Pulmonary artery endothelial cell (primary cell): Measurements from ENCODE around the gene POT1. TPM values are rescaled to one million over a fixed set of nuclear protein-coding genes. Genes with fewer than 3 reads are reported as not detected.
"Not testable (repeated sequence)": the region's sequence is repeated elsewhere in the genome, so short reads cannot be mapped to it uniquely, and the experiment has no call there.

ENCODE experiments used
- DNase-seq: peaks from one replicate; pipeline ENCODE4 v3.0.0-alpha.2; 2011; ENCODE audit warnings: low read depth, low spot score
- total RNA-seq: library from RNA; depleted of rRNA; stranded (reverse); fragments of >200 nt; gene quantifications from 2 replicates; pipeline ENCODE4 v1.2.3, GENCODE V29; 2014

The POT1 gene, protein sequence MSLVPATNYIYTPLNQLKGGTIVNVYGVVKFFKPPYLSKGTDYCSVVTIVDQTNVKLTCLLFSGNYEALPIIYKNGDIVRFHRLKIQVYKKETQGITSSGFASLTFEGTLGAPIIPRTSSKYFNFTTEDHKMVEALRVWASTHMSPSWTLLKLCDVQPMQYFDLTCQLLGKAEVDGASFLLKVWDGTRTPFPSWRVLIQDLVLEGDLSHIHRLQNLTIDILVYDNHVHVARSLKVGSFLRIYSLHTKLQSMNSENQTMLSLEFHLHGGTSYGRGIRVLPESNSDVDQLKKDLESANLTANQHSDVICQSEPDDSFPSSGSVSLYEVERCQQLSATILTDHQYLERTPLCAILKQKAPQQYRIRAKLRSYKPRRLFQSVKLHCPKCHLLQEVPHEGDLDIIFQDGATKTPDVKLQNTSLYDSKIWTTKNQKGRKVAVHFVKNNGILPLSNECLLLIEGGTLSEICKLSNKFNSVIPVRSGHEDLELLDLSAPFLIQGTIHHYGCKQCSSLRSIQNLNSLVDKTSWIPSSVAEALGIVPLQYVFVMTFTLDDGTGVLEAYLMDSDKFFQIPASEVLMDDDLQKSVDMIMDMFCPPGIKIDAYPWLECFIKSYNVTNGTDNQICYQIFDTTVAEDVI
- total RNA-seq, result 37.2 and 42.7 TPM in 2 replicates

DNA sequence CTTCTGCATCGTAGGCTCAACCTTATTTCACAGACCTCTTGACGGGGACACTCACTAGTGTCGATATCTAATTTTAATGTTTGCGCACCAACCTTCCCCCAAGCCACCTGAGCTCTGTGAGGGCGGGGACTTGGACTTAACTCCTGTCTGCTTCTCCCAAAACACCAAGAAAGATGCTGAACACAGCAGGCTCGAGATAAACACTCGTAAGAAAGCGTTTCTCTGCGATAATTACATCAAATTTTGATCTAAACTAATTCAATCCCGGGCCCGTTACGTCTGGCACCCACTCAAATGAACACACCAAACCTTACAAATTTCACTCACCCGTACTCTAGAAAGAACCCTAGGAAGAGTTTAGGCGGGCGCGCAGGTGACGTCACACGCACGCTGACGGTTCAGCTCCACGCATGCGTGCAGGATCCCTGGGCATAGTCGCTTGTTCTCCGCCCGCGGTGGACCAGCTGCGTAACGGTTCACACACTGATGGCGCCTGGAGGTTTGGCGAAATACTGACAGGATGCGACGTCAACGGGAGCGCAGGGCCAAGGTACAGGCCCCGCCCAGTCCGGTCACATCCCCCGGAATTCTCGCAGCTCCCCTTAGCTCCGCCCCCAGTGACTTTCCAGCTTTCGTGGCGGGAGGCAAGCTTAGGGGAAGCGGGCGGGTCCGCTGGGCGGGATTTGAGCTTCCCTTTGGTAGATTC, at the start of gene POT1:
Gene POT1 (minus strand): TSS at position 359 of the 706 bp plus-strand sequence. CDS start 32,652 bp downstream, outside the sequence.
- DNase-seq, result peak; percentile 98

DNA sequence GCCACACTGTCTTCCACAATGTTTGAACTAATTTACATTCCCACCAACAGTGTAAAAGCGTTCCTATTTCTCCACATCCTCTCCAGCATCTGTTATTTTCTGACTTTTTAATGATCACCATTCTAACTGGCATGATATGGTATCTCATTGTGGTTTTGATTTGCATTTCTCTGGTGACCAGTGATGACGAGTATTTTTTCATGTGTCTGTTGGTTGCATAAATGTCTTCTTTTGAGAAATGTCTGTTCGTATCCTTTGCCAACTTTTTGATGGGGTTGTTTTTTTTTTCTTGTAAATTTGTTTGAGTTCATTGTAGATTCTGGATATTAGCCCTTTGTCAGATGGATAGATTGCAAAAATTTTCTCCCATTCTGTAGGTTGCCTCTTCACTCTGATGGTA, 45.5 kb upstream of the POT1 start:
- not testable (repeated sequence) for DNase-seq

DNA sequence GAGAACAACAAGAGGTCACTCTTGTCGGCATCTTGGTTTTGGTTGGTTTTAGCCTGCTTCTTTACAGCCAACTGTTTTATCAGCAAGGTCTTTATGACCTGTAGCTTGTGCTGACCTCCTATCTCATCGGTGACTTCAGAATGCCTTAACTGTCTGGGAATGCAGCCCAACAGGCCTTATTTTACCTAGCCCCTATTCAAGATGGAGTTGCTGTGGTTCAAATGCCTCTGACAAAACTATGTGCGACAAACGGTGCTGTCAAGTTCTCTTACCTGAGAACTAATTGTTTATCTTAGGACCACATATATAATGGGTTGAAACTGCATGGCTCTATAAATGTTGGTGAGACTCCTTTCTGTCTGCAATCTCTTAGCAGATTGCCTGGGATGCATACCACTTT, 35.9 kb upstream of the POT1 start:
- no peak for DNase-seq

DNA sequence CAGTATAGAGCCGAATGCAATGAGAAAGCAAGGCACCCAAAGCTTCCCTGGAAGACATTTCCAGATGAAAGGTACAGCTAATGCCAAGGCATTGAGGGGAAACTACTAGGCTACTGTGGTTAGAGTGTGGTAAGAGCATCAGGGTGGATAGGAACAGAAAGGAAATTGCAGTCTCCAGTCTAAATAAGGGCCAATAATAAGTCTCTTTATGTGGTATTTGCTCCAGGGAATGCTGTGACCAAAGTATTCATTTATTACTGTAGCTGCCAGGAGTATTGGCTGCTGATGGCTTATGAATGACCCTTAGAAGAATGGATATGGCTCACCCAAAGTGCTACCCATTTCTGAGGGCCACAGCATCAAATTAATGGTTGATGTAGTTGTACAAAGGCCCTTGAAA, 30.1 kb upstream of the POT1 start:
- no peak for DNase-seq

DNA sequence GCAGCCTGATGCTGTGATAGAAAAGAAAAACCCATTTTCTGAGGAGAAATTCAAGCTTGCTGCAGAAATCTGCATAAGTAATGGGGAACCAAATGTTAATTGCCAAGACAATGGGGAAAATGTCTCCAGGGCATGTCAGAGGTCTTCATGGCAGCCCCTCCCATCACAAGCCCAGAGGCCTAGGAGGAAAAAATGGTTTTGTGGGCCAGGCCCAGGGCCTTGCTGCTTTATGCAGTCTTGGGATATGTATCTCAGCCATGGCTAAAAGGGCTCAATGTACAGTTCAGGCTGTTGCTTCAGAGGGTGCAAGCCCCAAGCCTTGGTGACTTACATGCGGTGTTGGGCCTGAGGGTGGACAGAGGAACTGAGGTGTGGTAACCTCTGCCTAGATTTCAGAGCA, 28.3 kb upstream of the POT1 start:
- DNase-seq, result not testable (repeated sequence)

DNA sequence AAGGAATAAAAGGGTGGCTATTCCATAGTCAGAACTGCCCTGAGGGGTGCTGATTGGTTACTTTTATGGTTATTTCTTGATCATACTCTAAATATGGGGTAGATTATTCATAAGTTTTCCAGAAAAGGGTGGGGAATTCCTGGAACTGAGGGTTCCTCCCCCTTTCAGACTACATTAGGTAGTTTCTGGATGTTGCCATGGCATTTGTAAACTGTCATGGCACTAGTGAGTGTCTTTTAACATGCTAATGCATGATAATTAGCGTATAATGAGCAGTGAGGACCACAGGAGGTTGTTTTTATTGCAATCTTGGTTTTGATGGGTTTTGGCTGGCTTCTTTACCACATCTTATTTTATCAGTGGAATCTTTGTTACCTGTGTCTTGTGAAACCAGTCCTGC, 26.5 kb upstream of the POT1 start:
- DNase-seq, result no peak

DNA sequence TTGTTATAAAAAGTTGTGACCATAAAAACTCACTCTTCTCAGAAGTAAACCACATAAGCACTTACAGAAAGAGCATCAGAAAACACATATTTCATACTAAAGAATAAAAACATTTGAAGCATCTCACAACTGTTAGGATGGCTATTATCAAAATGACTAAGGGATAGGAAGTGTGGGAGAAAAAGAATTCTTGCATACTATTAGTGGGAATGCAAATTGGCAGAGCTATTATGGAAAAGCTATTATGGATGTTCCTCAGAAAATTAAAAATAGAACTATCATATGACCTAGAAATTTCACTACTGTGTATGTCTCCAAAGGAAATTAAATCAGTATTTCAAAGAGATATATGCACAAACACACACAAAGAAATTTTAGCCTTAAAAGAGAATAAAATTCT, 25.2 kb upstream of the POT1 start:
- DNase-seq, result no peak

DNA sequence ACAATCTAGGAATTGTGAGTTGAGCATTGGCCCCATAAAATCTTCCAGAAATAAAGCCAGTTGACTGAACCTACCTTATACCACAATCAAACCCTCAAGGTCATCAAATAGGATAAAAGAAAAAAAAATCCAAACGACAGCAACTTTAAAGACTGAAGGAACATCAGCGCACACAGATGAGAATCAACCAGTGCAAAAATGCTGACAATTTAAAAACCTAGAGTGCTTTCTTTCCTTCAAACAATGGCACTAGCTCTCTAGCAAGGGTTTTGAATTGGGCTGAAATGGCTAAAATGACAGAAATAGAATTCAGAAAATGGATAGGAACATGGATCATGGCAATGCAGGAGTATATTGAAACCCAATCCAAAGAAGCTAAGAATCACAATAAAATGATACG, 16.1 kb upstream of the POT1 start:
- DNase-seq, result no peak

DNA sequence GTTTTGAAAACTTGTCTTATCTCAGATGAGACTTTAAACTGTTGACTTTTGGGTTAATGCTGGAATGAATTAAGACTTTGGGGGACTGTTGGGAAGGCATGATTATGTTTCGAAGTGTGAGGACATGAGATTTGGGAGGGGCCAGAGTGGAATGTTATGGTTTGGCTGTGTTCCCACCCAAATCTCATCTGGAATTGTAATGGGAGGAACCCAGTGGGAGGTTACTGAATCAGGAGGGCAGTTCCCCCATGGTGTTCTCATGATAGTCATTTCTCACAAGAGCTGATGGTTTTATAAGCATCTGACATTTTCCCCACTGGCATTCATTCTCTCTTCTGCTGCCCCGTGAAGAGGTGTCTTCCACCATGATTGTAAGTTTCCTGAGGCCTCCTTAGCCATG, 13.8 kb upstream of the POT1 start:
- DNase-seq, result no peak

DNA sequence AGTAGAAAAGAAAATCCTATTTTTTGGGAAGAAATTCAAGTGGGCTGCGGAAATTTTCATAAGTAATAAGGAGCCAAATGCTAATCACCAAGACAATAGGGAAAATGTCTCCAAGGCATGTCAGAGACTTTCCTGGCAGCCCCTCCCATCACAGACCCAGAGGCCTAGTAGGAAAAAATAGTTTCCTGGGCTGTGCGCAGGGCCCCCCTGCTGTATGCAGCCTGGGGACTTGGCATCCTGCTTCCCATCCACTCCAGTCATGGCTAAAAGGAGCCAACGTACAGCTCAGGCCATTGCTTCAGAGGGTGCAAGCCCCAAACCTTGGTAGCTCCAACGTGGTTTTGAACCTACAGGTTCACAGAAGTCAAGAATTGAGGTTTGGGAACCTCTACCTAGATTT, 12.8 kb upstream of the POT1 start:
- no peak for DNase-seq

DNA sequence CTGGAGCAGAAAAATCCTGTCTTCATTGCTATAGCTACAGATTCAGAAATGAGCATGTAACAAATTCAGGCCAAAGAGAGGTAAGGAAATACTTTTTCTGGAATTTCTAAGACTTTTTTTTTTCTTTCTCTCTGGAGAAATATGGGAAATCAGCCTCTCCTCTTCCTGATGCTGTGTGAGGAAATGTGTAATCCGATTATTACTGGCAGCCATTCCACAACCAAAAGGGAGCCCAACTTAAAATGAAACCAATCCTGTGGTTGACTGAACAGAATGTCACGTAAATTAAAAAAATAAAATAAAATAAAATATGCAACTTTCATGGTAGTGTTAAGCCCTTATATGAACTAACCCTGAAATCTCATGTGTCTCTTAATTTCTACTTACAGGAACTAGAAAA, 10.7 kb upstream of the POT1 start:
- no peak for DNase-seq

DNA sequence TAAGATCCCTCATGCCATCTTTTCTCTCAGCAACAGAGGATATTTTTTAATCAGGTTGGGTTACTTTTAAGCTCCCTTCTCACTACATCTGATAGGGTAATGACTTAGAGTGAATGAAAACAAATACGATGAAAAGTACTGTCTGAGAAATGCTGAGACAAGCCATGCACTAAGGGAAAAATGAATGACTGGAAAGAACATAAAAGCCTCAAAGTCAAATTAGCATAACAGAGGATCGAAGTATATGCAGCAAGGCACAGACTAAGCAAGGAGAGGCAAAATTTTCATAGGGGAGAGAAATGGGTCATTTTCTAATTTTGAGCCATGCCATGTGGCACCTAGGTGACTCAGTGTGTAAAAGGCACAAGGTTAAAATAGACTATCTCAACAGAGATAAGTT, 8.5 kb upstream of the POT1 start:
- DNase-seq, result no peak

DNA sequence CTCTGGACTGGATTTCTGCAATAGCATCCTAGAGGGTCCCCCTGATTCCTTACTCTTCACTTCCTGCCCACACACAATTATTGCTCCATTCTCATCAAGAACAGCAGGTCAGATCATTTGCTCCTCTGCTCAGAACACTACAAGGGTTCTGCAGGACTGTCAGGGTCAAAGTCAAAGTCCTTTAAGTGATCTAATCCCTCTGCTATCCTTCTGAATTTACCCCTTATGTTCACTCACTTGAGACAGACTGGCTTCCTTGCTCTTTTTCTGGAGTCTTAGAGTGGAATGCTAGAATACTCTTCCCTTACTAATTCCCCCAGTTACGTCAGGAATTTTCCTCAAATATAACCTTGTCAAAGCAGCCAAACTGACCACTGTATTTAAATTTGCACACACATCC, 7.5 kb upstream of the POT1 start:
- no peak for DNase-seq

DNA sequence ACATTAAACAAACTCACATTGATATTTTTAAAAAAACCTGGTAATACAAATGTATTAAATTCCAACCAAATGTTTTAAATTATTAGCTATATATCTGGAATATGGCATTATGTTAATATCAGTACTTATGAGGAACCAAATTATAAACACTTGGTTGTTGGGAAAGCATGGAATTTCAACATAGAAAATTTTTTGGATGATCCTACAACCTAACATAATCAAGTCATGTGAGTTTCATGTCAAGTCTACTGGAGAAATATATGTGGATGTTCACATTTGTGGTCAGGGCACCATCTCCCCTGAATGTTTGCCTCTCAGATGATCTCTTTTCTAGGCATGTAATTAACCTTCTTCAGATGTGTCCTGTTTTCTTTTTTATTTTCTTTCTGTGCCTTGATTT, 5.2 kb upstream of the POT1 start:
- DNase-seq, result no peak

DNA sequence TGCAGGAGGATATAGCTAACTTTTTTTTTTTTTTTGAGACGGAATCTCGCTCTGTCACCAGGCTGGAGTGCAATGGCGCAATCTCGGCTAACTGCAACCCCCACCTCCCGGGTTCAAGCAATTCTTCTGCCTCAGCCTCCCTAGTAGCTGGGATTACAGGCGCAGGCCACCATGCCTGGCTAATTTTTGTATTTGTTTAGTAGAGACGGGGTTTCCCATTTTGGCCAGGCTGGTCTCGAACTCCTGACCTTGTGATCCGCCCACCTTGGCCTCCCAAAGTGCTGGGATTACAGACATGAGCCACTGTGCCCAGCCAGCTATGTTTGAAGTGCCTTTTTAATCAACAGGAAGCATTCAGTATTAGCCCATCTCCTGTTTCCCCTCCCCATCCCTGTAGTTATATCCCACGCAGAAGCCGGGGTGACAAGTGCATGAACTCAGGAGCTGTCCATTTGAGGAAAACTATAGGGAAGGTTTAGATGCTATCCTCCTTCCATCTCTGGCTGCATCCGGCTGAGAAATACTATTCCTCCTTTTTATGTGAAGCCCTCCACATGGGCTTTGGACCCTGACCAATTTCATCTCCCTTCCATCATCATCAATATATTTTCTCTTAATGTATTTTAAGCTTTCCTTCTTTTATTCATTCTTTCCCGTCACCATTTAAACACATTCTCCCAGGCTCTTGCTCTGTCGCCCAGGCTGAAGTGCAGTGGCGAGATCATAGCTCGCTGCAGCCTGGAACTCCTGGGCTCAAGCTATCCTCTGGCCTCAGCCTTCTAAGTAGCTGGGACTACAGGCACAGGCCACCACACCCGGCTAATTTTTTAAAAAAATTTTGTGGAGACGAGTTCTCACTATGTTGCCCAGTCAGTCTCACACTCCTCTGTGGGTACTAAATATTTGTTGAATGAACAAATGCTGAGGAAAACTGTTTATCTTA, 1.3 kb upstream of the POT1 start:
- DNase-seq, result no peak

DNA sequence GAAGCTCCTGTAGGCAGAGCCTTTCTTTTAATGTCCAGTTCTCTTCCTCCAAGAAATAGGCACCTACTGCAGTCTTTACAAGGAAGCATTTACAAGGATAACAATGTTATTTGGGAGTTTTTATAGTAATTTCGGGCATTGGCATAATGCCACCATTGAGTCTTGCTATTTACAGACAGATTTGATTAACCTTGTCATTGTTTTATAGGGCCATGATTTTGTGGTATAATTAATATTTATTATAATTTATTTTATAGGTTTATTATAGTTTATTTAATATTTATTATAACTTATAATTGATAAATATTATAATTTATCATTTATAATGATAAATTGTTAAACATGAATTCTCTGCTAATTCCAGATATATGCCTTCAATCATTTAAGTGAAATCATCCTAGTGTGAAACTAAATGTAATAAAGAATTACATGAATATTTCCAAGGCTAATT, 573 bp upstream of the POT1 start:
- no peak for DNase-seq

DNA sequence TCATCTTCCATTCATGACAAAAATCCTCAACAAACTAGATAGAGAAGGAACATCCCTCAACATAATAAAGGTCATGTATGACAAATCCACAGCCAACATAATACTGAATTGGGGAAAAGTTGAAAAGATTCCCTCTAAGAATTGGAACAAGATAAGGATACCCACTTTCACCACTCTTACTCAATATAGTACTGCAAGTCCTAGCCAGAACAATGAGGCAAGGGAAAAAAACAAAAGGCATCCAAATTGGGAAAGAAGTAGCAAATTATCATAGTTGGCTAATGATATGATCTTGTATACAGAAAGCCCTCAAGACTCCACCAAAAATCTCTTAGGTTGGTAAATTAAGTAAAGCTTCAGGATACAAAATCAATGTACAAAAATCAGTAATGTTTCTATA, 4.7 kb downstream of the POT1 start:
- no peak for DNase-seq

DNA sequence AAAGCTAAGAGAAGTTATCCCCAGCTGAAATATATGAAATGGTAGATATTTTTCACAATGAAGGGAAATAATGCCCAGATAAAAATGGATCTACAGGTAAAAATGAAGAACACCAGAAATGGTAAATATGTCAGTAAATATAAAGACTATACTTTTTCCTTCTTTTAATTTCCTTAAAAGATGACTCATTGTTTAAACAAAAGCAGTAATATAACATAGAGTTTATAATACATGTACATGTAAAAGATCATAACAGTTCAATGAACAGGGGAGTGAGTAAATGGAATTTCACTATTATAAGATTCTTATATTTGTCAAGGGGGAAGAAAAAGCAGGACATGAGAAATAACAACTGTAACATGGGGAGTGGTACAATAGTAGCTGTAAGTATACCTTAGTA, 7.4 kb downstream of the POT1 start:
- no peak for DNase-seq

DNA sequence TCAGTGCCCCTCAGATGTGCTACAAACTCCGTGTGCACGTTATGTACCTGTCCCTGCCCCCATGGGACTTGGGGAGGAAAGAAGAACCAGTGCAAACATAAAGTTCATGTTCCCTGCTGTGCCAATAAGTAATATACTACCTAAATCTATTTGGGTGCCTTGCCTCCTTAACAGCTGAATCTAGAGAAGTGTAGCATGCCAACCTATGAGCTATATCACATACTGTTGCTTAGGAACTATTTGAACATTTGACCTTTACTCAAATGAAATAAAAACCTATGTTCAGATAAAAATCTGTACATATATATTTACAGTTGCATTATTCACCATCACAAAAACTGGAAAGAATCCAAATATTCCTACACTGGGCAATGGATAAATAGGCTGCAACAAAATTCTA, 9.8 kb downstream of the POT1 start:
- no peak for DNase-seq

DNA sequence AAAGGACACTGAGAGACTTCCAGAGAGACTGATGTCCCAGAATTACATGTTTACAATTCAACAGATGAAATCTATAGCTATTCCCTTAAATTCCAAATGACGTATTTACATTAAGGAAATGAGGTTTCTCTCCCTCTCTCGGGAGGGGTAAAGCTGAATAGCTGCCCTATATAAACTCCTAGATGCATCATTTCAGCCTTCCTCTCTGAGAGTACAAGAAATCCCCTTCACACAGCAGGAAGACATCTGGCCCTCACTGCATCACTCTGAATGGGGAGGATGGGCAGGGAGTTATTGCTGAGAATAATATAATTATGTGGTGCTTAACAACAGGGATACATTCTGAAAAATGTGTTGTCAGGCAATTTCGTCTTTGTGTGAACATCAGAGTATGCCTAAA, 11.0 kb downstream of the POT1 start:
- no peak for DNase-seq

DNA sequence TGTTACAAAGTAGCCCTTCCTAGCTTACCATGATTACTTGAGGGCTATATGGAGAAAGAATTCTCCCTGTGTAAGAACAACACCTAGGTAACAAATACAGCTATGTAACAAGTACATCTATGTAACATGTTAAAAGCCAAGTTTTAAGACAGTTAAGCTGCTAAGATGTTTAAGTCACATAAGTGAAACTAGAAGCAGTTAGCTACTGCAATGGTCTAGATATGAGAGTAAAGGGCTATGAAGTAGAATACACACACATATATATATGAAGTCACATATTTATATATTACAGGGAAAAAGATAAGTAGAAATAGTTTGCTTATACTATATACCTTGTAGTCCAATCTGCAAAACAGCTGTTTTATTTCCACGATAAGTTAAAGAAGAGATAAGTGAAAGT, 14.4 kb downstream of the POT1 start:
- DNase-seq, result no peak
